Muscle of arm (tissue), 12 donors: ENCODE data around the gene ABHD12B. TPM values are rescaled to one million over a fixed set of nuclear protein-coding genes. Genes with fewer than 3 reads are reported as not detected.
"Not testable (repeated sequence)": the region's sequence is repeated elsewhere in the genome, so short reads cannot be mapped to it uniquely, and the experiment has no call there.

Source experiments
- DNase-seq: peaks from one replicate; pipeline ENCODE4 v3.0.0-alpha.2; 2013
- polyA plus RNA-seq, 12 donors: library from polyadenylated mRNA; unstranded; fragments of 120-200 nt; gene quantifications; one replicate each; pipeline ENCODE4 v1.2.1, GENCODE V29; 2013; ENCODE audit not compliant: insufficient read length in 12 of 12

The ABHD12B gene
- polyA plus RNA-seq, 12 donors = 0.64 to 2.8 (median 1.4) TPM; not detected in 2

DNA sequence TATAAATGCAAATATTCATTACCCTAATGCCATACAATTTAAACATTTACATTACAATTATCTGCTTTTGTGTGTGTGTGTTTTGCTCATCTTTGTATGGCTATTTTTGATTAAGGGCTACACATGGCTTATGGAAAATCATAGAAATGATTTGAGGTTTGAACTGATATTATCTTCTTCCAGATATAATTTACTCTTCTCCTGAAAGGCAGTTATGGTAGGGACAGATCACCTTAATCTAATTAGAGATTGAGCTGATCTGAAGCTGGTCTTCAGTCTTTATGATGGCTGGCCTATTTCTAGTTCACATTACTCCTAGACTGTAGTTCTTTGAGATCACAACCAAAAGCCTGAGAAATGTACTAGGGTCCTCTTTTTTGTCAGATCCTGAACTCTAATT lies 15.6 kb downstream of the ABHD12B start:
- DNase-seq = no peak

DNA sequence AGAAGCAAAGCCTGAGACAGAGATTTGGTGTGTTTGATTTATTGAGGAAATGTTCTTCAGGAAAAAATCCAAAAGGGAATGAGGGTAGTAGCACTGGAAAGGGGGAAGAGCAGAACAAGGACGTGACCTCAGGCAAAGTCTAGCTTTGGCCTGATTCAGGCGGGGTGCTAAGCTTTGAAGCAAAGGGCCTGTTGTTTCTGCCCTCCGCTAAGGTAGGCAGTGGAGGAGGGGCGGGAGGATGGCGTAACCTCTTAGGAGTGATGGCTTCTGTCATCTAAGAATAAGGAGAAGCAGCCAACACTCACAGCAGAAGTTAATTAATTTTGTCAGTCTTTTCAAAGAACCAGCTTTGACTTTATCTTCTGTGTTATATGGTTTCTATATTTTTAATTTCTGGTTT lies 20.4 kb downstream of the ABHD12B start:
- DNase-seq = no peak

DNA sequence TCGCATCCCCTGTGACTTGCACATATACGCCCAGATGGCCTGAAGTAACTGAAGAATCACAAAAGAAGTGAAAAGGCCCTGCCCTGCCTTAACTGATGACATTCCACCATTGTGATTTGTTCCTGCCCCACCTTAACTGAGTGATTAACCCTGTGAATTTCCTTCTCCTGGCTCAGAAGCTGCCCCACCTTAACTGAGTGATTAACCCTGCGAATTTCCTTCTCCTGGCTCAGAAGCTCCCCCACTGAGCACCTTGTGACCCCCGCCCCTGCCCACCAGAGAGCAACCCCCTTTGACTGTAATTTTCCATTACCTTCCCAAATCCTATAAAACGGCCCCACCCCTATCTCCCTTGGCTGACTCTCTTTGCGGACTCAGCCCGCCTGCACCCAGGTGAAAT lies 24.6 kb downstream of the ABHD12B start:
- not testable (repeated sequence) for DNase-seq

DNA sequence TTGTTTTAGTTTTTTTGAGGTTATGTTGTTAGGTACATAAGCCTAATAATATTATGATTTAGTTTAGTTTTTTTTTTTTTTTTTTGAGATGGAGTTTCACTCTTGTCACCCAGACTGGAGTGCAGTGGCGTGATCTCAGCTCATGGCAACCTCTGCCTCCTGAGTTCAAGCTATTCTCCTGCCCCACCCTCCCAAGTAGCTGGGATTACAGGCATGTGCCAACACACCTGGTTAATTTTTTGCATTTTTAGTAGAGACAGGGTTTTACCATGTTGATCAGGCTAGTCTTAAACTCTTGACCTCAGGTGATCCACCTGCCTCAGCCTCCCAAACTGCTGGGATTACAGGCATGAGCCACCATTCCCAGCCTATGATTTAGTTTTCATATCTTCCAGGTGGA lies 25.2 kb downstream of the ABHD12B start:
- not testable (repeated sequence) for DNase-seq

DNA sequence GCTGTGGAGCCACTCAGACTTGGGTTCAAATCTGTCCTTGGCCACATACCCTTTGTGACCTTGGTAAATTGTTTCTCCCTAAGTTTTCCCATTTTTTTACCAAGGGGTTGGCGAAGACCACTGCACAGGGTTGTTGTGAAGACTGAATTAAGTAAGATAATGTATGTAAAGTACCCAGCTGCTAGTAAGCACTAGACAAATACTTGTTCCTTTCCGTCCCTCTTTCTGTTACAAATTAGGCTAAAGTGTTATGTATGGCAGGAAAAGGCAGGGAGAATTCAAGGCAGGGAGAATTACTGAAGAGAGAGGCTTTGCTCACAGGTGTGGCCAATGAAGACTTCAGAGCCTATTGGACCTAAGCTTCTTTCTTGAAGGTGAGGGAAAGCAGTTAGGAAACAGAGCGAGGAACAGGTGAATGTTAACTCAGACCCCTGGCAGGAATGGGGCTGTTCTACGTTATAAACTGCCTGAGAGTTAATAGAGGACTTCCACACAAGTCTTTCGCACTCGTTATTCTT lies 25.9 kb downstream of the ABHD12B start:
- no peak for DNase-seq

DNA sequence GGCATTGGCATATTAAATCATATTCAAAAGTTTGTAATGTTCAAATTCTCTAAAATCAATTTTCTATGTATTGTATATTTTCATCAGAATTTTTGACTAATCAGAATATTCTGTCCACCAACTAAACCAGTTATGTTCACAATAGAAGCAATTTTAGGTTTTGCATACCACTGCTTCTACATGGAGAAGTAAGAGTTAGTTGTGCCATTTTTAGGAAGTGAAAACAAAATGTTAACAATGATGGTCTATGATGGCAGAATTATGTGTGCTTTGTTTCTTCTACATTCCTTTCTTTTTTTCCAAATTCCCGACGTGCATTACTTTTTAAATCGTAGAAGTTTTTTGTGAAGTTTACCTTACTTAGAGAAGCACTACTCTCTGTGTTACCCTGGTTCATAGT lies 29.5 kb downstream of the ABHD12B start:
- no peak for DNase-seq

DNA sequence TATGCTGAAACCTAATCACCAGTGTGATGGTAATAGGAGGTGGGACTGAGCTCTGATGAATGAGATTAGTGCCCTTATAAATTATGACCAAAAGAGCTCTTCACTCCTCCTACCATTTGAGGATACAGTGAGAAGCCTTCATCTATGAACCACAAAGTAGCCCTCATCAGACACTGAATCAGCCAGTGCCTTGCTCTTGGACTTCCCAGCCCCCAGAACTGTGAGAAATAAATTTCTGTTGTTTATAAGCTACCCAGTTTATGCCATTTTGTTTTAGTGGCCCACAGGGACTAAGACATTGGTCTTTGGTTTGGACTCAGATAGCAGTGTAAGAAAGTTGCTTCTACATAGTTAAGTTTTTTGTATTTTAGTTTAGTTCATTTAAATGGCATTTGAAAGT lies 32.9 kb downstream of the ABHD12B start:
- no peak for DNase-seq

DNA sequence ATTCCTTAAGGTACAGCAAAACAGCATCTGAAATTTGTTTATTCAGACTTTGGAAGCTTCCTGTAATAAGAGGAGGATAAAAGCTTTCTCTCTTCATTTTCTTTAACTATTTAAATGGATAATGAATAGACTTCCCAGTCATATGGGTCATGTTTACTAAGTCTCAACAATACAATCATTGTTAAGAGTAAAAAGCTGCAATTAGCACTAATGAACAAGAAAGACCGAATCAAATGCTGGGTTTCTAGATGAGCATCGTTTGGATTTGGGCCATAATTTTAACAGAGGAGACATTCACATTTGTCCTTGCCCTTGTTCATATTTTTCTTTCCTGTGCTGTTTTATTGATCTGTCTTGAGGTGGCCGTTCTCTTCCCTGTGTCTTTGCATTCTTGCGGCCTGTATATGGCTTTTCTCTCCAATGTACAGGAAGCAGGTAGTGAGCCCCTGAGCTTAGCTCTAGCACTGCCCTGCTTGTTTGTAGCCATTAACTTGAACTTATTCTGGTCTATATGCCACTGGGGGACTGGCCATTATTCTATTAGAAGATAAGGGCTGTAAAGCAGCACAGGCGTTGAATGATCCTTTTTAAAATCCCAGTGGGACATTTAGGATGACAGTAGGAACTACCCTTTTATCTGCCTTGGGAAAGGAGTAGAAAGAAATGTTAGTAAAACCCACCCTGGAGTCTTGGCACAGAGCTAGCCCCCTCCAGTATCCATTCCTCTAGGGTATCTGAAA lies 34.6 kb downstream of the ABHD12B start:
- DNase-seq = no peak

DNA sequence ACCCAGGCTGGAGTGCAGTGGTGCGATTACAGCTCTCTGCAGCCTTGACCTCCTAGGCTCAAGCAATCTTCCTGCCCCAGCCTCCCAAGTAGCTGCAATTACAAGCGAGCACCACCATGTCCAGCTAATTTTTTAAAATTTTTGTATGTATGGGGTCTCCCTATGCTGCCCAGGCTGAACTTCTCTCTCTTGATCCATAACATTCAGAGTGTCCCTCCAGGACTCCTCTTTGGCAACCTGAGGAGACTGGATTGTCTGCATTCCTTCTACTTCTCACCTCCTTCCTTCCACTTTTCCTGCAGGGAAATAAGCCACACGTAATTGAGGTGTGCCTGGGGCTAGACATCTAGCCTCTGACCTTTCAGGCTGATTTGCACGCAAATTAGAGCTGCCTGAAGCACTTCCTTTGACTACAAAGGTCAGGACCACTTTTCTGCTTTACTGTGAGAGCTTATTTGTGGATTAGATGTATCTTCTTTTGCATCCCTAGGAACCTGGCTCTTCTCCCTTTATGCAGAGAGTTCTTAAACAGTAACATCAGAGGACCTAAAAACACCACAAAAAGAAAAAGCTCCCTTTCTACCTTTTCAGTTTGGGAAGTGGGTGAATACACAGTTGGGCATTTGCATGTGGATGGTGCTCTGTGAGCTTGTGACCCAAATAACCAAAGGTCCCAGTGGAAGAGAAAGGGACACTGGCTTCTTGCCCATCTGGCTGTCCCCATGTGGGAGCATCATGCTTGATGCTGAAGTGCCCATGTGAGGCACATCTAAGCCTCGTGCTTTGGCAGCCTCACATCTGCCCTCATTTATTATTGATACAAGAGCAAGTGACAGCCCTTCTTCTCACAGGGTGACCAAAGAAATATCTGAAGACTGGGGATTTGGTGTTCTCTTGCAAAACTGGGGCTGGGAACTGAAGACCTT lies 38.9 kb downstream of the ABHD12B start:
- no peak for DNase-seq

DNA sequence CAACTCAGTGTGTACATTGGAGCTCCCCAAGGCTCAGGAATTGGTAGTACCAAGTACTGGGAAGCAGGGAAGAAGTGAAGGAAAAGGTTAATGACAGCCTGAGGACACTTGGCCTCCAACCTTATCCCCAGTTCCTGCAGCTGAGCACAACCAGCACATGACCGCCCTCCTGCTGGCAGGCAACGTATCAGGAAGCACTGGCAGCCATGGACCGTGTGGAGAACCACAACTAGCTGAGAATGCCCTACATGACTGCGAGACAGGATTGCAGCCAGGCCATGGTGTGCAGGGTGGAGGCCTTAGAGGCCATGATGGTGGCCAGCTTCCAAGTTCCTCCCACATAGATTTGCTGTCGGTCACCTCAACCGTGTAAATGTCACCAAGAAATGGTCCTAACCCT lies 45.6 kb downstream of the ABHD12B start:
- no peak for DNase-seq

DNA sequence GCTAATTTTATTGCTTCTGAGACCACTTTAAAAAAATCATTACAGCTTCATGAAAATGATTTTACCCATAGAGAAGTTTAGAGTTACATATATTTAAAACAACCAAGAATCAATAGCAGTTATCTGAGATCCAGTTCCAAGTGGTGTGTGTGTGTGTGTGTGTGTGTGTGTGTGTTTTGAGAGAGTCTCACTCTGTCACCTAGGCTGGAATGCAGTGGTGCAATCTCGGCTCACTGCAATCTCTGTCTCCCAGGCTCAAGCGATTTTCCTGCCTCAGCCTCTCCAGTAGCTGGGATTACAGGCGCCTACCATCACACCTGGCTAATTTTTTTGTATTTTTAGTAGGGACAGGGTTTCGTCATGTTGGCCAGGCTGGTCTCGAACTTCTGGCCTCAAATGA lies 47.7 kb downstream of the ABHD12B start:
- DNase-seq = not testable (repeated sequence)

DNA sequence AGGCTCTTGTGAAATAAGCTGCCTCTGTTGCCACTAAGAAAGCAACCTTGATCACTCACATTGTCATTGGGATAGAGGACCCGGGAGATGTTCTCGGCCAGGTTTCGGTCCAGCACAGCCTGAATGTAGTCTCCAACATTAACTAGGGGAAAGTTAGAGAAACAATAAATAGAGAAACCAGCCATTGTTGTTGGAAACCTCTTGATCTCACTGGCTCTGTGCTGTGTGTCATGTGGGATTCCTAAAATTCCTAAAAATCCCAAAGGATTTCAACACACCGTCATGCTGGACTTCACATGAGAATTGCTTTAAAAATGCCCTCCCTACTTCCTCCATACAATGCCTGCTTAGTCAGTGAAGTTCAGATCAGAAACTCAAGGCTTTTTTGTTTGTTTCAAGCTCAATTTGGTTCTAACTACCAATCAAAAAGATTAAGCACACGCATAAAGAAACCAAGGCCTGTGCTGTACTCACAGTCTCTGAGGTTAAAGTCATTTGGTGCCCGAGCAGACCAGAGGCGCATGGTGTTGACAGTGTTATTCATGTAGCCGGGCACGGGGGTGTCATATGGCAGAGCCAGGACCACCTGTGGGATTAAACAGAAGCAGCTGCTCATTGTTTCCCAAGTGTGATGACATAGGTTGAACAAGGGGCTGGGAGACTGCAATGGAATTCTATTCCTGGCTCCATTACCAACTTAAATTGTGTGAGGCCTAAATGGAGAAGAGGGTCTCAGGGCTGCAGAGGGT lies 48.8 kb downstream of the ABHD12B start:
- no peak for DNase-seq

DNA sequence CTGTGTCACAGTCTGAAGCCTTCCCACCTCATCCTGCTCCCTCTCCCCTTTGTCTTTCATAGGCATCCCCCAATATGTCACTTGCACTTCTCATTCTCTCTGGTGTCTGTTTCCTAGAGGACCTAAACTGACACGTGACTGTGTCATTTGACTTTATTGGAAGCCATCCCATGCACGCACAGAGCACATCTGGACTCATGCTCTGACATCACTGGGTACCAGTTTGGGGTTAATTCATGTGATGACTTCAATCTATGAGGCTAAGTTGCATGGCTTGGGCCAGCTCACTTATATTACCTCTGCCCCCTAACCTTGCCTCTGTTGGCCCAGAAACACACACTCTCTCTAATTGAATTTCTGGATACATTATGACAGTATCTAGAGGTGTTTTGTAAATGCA lies 51.0 kb downstream of the ABHD12B start:
- DNase-seq = no peak

DNA sequence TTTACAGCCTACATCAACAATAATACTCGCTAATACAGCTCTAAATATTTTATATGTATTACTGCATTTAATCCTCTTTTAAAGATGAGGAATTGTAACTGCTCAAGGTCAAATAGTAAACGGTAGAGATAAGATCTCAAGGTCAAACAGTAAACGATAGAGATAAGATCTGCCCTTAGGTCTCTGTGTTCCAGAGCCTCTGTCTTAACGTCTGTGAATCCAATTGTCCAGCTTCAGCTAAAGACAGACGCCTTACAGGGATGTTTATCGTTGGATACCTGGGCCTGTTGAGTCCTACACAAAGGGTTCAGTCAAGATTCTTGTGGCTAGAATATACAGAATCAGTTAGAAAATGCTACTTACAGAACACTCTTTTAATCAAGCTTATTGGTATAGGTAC lies 52.4 kb downstream of the ABHD12B start:
- DNase-seq = no peak

DNA sequence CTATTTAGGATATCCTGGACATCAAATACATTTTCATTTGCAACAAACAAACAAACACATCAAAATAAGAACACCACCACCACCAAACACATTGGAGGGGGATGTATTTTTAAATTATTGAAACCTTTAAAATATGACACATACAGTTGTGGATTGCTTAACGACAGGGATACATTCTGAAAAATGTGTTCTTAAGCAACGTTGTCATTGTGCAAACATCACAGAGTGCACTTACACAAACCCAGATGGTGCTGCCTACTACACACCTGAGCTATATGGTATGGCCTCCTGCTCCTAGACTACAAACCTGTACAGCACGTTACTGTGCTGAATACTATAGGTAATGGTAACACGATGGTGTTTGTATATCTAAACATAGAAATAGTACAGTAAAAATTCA lies 53.0 kb downstream of the ABHD12B start:
- no peak for DNase-seq

DNA sequence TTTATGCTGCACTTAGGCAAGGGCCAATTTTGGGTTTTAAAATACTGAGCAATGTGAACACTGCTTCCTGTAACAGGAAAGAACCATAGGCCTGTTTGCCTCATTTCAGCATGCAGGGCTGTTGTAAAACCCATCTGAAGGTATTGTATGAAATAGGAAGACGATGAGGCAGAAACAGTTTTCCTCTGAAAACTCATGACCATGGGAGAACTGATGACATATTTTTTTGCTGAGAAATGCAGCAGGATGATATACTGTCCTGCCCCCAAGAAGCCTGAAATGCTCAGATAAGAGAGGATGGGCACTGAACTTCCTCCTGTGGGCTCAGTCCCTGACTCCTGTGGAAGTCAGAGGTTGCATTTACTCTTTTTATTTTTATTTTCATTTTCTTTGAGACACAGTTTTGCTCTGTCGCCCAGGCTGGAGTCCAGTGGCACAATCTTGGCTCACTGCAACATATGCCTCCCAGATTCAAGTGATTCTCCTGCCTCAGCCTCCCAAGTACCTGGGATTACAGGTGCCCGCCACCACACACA lies 55.1 kb downstream of the ABHD12B start:
- no peak for DNase-seq

DNA sequence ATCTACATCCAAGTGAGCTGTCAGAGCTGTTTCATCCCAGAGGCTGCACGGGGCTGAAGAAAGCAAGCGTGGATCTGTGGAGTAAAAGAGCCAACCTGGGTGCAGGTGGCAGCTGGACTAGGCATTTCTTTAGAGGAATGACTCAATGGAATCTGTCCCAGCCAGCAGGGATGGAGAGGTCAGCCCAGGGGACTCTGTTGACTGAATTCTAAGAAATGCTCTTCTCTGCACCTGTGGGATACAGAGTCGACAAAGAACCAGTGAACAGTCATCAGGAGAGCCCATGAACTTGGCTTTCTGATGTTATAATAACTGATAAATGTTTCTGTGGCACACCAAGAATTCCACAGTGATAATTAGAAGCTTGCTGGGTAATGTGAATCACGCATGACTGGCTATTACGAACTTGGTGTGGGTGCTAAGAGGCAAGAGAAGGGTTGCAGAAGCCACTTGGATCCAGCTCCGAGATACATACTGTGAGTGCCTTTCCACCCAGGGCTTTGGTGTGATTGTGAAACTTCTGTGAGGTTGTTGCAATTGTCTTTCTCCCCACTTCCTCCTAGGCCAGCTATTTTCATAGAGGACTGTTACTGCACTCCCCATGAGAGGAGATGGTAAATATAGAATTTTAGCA lies 56.3 kb downstream of the ABHD12B start:
- DNase-seq = no peak

DNA sequence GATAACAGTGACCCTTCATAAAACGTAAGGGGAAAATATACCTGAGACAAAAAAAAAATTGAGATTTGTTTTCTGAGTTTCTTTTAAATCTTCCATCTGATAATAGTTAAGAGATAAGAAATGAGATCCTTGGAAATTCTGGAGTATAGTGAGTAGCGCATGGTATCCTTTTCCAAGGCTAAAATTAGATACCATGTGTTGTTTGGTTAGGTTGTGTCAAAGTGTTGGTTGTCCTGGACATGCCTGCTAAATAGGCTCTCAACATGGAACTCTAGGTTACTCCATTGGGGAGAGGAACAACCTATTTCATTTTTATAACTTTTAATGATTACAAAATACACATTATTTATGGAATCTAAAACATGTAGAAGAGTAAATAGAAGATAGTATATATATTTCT lies 57.7 kb downstream of the ABHD12B start:
- DNase-seq = no peak

DNA sequence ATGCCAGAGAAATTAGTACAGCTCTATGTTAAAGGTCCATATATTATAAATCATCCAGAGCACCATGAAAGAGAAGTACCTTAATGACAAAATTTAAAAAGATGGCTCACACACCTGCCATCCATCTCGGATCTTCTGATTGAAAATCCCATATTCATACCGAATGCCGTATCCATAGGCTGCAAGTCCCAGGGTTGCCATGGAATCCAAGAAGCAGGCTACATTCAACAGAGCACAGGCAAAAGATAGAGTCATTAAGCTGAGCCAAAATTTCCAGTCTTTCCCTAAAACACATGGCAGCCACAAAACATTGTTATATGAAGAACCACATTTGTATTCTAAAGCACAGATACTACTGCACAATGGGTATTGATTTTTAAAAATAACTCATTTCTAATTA lies 59.7 kb downstream of the ABHD12B start:
- no peak for DNase-seq

DNA sequence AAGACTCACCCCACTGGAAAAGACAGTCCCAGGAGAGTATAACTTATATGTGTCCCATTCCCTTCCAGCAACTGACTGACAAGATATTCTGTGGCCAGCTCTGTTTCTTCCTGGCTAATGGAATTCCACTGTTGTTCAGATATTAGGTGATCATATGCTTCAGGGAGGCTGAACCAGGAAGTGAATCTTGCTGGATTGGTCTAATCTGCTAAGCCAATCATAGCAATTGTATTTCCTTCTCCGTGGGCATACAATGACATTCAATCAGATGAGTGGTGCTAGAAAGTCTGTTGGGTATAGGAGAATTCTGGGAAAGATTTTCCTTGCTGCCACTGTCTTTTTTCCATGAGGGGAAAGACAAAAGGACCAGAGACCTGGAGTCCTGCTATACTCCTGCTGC lies 60.3 kb downstream of the ABHD12B start:
- DNase-seq = no peak
